SIG-M5 (cell line): ENCODE measurements around the gene ZNF772.
"Not testable (repeated sequence)": the region's sequence is repeated elsewhere in the genome, so short reads cannot be mapped to it uniquely, and the experiment has no call there.

Source experiments
- DNase-seq: peaks from one replicate; lab custom pipeline; 2025; lab: John Stamatoyannopoulos, UW

ZNF772 gene

GRCh38 chr19:57477191-57478008 is at the start of gene ZNF772:
Gene ZNF772 (minus strand): TSS chr19:57477566. CDS start chr19:57477309, 257 bp downstream.
- no peak for DNase-seq

GRCh38 chr19:57518021-57518420 is 40.7 kb upstream of the ZNF772 start:
- DNase-seq, result not testable (repeated sequence)

- no peak for DNase-seq
Observed at GRCh38 chr19:57515255-57515654, 37.9 kb upstream of the ZNF772 start.

- no peak for DNase-seq
Observed at GRCh38 chr19:57512845-57513244, 35.5 kb upstream of the ZNF772 start.

GRCh38 chr19:57511484-57511883 is 34.1 kb upstream of the ZNF772 start:
- DNase-seq, result no peak

- DNase-seq, result no peak
Observed at GRCh38 chr19:57506163-57506562, 28.8 kb upstream of the ZNF772 start.

- not testable (repeated sequence) for DNase-seq
Observed at GRCh38 chr19:57500400-57500799, 23.0 kb upstream of the ZNF772 start.

- peak; percentile 70 for DNase-seq
Observed at GRCh38 chr19:57499680-57500395, 22.5 kb upstream of the ZNF772 start, which contains the start of gene ZNF773. Gene ZNF773 (plus strand): TSS chr19:57499938. CDS start chr19:57500081, 143 bp downstream.

GRCh38 chr19:57499332-57499679 is 21.9 kb upstream of the ZNF772 start:
- not testable (repeated sequence) for DNase-seq

- not testable (repeated sequence) for DNase-seq
Observed at GRCh38 chr19:57488299-57488644, 10.9 kb upstream of the ZNF772 start.

- DNase-seq, result not testable (repeated sequence)
Observed at GRCh38 chr19:57487477-57488298, 10.3 kb upstream of the ZNF772 start, which contains the start of gene ZNF419. Gene ZNF419 (plus strand): TSS chr19:57487750. CDS start chr19:57487951, 201 bp downstream.

GRCh38 chr19:57473646-57474045 is 3.7 kb downstream of the ZNF772 start:
- DNase-seq, result no peak

- no peak for DNase-seq
Observed at GRCh38 chr19:57466489-57466888, 10.9 kb downstream of the ZNF772 start.

- no peak for DNase-seq
Observed at GRCh38 chr19:57465680-57466381, 11.5 kb downstream of the ZNF772 start.

GRCh38 chr19:57452307-57452706 is 25.1 kb downstream of the ZNF772 start:
- DNase-seq, result no peak

GRCh38 chr19:57443121-57443696 is 34.2 kb downstream of the ZNF772 start:
- no peak for DNase-seq

- DNase-seq, result no peak
Observed at GRCh38 chr19:57441979-57442752, 35.2 kb downstream of the ZNF772 start.

- no peak for DNase-seq
Observed at GRCh38 chr19:57438925-57439324, 38.4 kb downstream of the ZNF772 start.

GRCh38 chr19:57437931-57438330 is 39.4 kb downstream of the ZNF772 start:
- DNase-seq, result no peak

- no peak for DNase-seq
Observed at GRCh38 chr19:57436417-57436816, 40.9 kb downstream of the ZNF772 start.
